Kidney (tissue), 14 donors: ENCODE results near the gene ZNF609. TPM values are rescaled to one million over a fixed set of nuclear protein-coding genes. Genes with fewer than 3 reads are reported as not detected.

Source experiments
- DNase-seq, 5 donors: peaks; one replicate each; pipeline ENCODE4 v3.0.0-alpha.2; 2013 to 2020
- FAIRE-seq: peaks from 2 replicates; lab custom pipeline; 2012; peaks lifted over from hg19 to GRCh38; lab: Jason Lieb, UNC
- H3K27ac ChIP-seq, 2 donors: one replicate each; pipeline ENCODE4 v1.7.0; 2013; ENCODE audit warnings: low read depth in 2 of 2, low read length in 2 of 2, inconsistent platforms in 1 of 2
- H3K27me3 ChIP-seq: one replicate; pipeline ENCODE4 v1.7.1; 2013; ENCODE audit warnings: low read length, inconsistent platforms; ENCODE audit not compliant: control insufficient read depth, insufficient read depth
- H3K36me3 ChIP-seq, 3 donors: one replicate each; pipeline versions ENCODE4 v1.7.0 to v1.7.1; 2013; ENCODE audit warnings: low read length in 3 of 3, control low read depth in 1 of 3, inconsistent platforms in 1 of 3; ENCODE audit not compliant: insufficient read depth in 3 of 3, control insufficient read depth in 2 of 3
- H3K4me1 ChIP-seq, 3 donors: one replicate each; pipeline versions ENCODE4 v1.7.0 to v1.7.1; 2013; ENCODE audit warnings: low read length in 3 of 3, inconsistent platforms in 1 of 3, low read depth in 1 of 3; ENCODE audit not compliant: control insufficient read depth in 2 of 3, insufficient read depth in 2 of 3
- H3K4me3 ChIP-seq, 3 donors: one replicate each; pipeline versions ENCODE4 v1.7.0 to v1.8.1; 2013; ENCODE audit warnings: low read length in 3 of 3, control low read depth in 1 of 3, inconsistent platforms in 1 of 3
- H3K9ac ChIP-seq, 3 donors: one replicate each; pipeline versions ENCODE4 v1.7.0 to v1.7.1; 2013; ENCODE audit warnings: low read length in 3 of 3, control low read depth in 1 of 3, inconsistent platforms in 1 of 3
- H3K9me3 ChIP-seq, 3 donors: one replicate each; pipeline versions ENCODE4 v1.7.0 to v1.7.1; 2013; ENCODE audit warnings: low read length in 3 of 3, control low read depth in 1 of 3, inconsistent platforms in 1 of 3; ENCODE audit not compliant: control insufficient read depth in 2 of 3, insufficient read depth in 1 of 3
- intact Hi-C: fragments of 100-400 bp; cut with DNase I; formaldehyde crosslinking; loops from one replicate; pipeline ENCODE4 v1.11.1; 2022
- polyA plus RNA-seq: library from polyadenylated mRNA; stranded (reverse); fragments of 350-450 nt; fragmentation: Illumina TruSeq; extraction: RNeasy Lipid Tissue Mini Kit (QIAGEN cat#74804); gene quantifications from one replicate; pipeline ENCODE4 v1.2.3, GENCODE V29; 2014; ENCODE audit warnings: low read depth, low replicate concordance; ENCODE audit not compliant: insufficient read depth
- total RNA-seq: library from RNA; stranded (reverse); fragmentation: NEBNext Ultra II Directional; extraction: Animal tissue kit (Norgen Biotek cat#: 25700); gene quantifications from one replicate; pipeline ENCODE4 v1.2.1, GENCODE V29; 2021
- TF ChIP-seq, protein P1 (sequence below): IDR thresholded peaks from 3 replicates; pipeline ENCODE4 v1.5.1; 2012; ENCODE audit warnings: mild to moderate bottlenecking, moderate library complexity, borderline replicate concordance; ENCODE audit not compliant: insufficient read depth; ENCODE audit errors: extremely low read depth
- donor health status: control.
- donor health status: control.
- donor health status: control.
- donor health status: control.
- donor health status: control.
- donor health status: DM: yes; HTN: yes; CAD: no.
- donor health status: Normal renal cell carcinoma (clear cell type).

ZNF609 gene
- total and polyA plus RNA-seq, 2 donors from 2014 or later = 3.1 to 37.2 TPM

DNA sequence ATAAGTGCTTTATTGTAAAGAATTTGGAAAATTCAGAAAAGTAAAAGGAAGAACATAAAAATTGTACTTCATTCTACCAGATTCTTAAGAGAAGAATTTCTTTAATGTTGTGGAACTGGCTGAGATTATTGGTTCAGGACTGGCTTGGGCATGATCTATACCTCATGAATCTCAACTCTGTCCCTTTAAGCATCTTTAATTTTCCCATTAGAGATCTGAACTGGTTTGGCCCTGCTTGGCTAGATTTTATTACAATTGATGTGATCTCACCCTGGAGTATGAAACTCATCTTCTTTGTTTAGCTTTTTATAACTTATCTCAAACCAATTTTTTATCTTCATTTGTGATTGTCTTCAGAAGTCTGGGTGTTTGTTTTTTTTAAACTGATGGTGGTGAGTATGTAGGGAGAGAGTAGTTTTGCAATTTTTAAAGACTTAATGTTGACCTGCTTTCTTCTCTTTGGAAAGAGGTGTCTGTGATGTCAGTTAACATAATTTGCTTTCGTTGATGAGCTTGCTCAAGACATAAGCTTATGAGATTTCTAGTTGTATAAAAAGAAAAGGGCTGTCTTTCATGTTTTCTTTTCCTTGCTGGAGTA lies 61.9 kb downstream of the ZNF609 start:
- H3K4me1 ChIP-seq = peaks cover 0 to 9% (median 0%) of the 10 kb centered on the region in 3 donors
- H3K27ac ChIP-seq = no peak overlapping the region
- intact Hi-C loops = no loop called here
- DNase-seq = no peak
- no peaks in the 10 kb centered on the region for H3K9me3 ChIP-seq
- no peak overlapping the region for H3K9ac ChIP-seq
- H3K27me3 ChIP-seq = no peaks in the 10 kb centered on the region
- no peak for FAIRE-seq
- TF ChIP-seq, protein P1, sequence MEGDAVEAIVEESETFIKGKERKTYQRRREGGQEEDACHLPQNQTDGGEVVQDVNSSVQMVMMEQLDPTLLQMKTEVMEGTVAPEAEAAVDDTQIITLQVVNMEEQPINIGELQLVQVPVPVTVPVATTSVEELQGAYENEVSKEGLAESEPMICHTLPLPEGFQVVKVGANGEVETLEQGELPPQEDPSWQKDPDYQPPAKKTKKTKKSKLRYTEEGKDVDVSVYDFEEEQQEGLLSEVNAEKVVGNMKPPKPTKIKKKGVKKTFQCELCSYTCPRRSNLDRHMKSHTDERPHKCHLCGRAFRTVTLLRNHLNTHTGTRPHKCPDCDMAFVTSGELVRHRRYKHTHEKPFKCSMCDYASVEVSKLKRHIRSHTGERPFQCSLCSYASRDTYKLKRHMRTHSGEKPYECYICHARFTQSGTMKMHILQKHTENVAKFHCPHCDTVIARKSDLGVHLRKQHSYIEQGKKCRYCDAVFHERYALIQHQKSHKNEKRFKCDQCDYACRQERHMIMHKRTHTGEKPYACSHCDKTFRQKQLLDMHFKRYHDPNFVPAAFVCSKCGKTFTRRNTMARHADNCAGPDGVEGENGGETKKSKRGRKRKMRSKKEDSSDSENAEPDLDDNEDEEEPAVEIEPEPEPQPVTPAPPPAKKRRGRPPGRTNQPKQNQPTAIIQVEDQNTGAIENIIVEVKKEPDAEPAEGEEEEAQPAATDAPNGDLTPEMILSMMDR = no peak
- H3K4me3 ChIP-seq = no peak overlapping the region
- no peaks in the 10 kb centered on the region for H3K36me3 ChIP-seq

DNA sequence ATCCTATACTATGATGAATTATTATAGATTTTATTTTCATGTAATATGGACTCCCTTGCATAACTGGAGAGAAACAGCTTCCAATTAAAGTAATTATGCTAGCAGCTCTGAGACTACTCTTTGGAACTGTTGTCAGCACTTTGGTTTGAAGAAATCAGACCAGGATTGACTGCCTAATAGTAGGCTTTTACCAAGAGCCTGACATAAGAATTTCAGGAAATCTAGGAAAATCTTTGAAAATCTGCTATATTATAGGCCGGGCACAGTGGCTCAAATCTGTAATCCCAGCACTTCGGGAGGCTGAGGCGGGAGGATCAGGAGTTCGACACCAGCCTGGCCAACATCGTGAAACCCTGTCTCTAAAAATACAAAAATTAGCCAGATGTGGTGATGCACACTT lies 62.9 kb downstream of the ZNF609 start:
- intact Hi-C loops = no loop called here
- no peaks in the 10 kb centered on the region for H3K36me3 ChIP-seq
- H3K9me3 ChIP-seq = no peaks in the 10 kb centered on the region
- DNase-seq (no peak), FAIRE-seq (no peak)
- H3K4me1 ChIP-seq = peaks cover 0 to 9% (median 0%) of the 10 kb centered on the region in 3 donors
- TF ChIP-seq, protein P1 = no peak
- no peak overlapping the region for H3K4me3 ChIP-seq
- no peaks in the 10 kb centered on the region for H3K27me3 ChIP-seq
- H3K27ac ChIP-seq = no peak overlapping the region
- H3K9ac ChIP-seq = no peak overlapping the region

DNA sequence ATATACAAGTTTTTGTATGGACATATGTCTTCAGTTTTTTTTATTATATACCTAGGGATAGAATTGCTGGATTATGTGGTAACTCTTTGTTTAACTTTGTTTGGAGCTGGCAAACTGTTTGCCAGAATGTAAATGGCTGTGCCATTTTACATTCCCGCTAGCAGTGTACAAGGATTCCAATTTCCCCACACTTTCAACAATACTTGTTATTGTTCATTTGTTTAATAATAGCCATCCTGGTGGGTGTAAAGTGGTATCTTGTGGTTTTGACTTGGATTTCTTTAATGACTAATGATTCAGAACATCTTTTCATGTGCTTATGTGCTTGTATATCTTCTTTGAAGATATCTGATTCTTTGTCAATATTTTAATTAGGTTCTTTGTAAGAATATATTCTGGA lies 64.4 kb downstream of the ZNF609 start:
- H3K4me3 ChIP-seq = no peak overlapping the region
- peaks cover 0 to 3% (median 0%) of the 10 kb centered on the region in 3 donors for H3K36me3 ChIP-seq
- no peak for FAIRE-seq
- intact Hi-C loops = no loop called here
- H3K27me3 ChIP-seq = no peaks in the 10 kb centered on the region
- no peak overlapping the region for H3K9ac ChIP-seq
- no peaks in the 10 kb centered on the region for H3K9me3 ChIP-seq
- TF ChIP-seq, protein P1 = no peak
- H3K4me1 ChIP-seq = peaks cover 0 to 9% (median 0%) of the 10 kb centered on the region in 3 donors
- H3K27ac ChIP-seq = no peak overlapping the region
- no peak for DNase-seq
